Memory B cell (primary cell): ENCODE data around the gene TNFSF13B.
A peak's percentile ranks its signal among the peaks of the same experiment; 100 is the strongest.
"Not testable (repeated sequence)": the region's sequence is repeated elsewhere in the genome, so short reads cannot be mapped to it uniquely, and the experiment has no call there.

Experiments
- ATAC-seq: fragments of 150-1000 bp; cut with Tn5 transposase; 2 replicates; pipeline ENCODE4 v1.10.0; 2021; ENCODE audit warnings: low read depth, mild to moderate bottlenecking, moderate library complexity
- DNase-seq, 2 donors: peaks; one replicate each; pipeline ENCODE4 v3.0.0; 2022; ENCODE audit warnings: low spot score in 2 of 2
- H3K27ac Mint-ChIP-seq: one replicate; pipeline ENCODE4 v1.8.0; 2022; ENCODE audit warnings: mild to moderate bottlenecking, moderate library complexity, mixed read lengths
- H3K27me3 Mint-ChIP-seq: one replicate; pipeline ENCODE4 v1.8.0; 2022; ENCODE audit warnings: mixed read lengths
- H3K36me3 Mint-ChIP-seq: one replicate; pipeline ENCODE4 v1.8.0; 2022; ENCODE audit warnings: mild to moderate bottlenecking, mixed read lengths
- H3K4me1 Mint-ChIP-seq: one replicate; pipeline ENCODE4 v1.8.0; 2022; ENCODE audit warnings: mixed read lengths
- H3K4me3 Mint-ChIP-seq: one replicate; pipeline ENCODE4 v1.8.0; 2022; ENCODE audit warnings: mild to moderate bottlenecking, moderate library complexity, mixed read lengths
- H3K9me3 Mint-ChIP-seq: one replicate; pipeline ENCODE4 v1.8.0; 2022; ENCODE audit warnings: mixed read lengths

TNFSF13B gene, protein sequence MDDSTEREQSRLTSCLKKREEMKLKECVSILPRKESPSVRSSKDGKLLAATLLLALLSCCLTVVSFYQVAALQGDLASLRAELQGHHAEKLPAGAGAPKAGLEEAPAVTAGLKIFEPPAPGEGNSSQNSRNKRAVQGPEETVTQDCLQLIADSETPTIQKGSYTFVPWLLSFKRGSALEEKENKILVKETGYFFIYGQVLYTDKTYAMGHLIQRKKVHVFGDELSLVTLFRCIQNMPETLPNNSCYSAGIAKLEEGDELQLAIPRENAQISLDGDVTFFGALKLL

GRCh38 chr13:108269601-108270328 is at the start of gene TNFSF13B:
Gene TNFSF13B (plus strand): TSS chr13:108269718. CDS start chr13:108269896, 178 bp downstream.
- Mint-ChIP-seq H3K36me3 (no peaks in the 10 kb centered on the region), H3K4me1 (peaks cover 28% of the 10 kb centered on the region), H3K27ac (peak within 1 kb of the TSS; percentile 88), H3K9me3 (no peaks in the 10 kb centered on the region), H3K27me3 (no peaks in the 10 kb centered on the region), H3K4me3 (peak within 1 kb of the TSS; percentile 89)
- ATAC-seq (peak; percentile 77), DNase-seq (peak; percentile 8 to 22)

GRCh38 chr13:108220041-108220440 is 49.5 kb upstream of the TNFSF13B start:
- DNase-seq (no peak), ATAC-seq (no peak)
- peak overlapping the region; percentile 18 for H3K4me3 Mint-ChIP-seq
- peaks cover 23% of the 10 kb centered on the region for H3K4me1 Mint-ChIP-seq
- H3K27ac Mint-ChIP-seq = peak overlapping the region; percentile 97
- no peaks in the 10 kb centered on the region for H3K27me3 Mint-ChIP-seq
- H3K9me3 Mint-ChIP-seq = no peaks in the 10 kb centered on the region
- H3K36me3 Mint-ChIP-seq = no peaks in the 10 kb centered on the region

DNA sequence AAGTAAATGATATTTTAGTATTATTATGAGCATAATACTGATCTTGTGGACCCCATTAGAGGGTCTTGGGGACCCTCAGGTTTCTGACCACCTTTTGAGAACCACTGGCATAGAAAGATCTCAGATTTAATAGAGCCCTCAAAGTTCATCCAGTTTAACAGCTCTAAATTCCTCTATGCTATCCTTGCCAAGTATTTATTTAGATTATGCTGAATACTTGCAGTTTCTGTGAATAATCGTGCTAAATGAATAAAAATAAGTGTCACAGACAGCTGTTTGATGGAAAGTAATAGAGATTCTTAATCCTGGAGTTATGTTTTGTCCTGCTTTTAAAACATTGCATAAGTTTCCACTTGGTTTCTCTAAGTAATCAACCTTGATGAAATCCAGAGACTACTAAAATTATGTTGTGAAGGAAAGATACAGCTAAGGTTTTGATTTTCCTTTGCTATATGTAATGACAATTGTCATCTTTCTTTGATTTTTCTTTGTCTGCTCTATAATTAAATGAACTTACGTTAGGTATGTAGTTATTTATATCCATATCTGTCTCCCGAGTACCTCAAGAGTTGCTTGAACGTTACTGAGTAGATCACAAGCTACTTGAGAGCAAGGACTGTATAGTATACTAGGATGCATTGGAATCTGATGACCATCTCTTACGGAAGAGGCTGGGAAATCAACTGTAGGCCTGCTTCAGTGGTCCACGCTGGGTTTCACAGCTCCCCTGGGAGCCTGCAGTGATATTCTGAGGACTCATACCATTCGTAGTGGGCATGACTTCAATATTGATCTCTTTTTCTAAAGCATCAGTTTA is 45.6 kb upstream of the TNFSF13B start:
- Mint-ChIP-seq H3K4me3 (no peak overlapping the region), H3K36me3 (no peaks in the 10 kb centered on the region), H3K9me3 (no peaks in the 10 kb centered on the region), H3K27ac (no peak overlapping the region), H3K4me1 (peaks cover 38% of the 10 kb centered on the region), H3K27me3 (no peaks in the 10 kb centered on the region)
- DNase-seq (no peak), ATAC-seq (no peak)

DNA sequence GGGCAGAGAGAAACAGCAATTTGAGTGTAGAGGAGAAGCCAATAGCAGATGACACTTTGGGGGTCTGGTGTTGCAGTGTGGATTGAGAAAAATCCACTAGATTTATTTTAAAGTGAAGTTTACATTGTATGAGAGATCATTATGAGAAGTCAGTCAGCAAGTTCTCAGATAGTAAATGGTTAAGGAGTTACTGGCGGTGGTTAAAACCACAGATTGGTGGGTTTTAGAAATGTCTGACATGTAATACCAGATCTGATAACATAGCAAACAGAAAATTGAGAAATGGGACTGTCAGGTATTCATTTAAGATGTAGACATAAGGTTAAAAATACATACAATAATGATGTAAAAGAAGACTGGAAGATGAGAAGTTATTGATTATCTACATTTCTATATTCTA is 44.1 kb upstream of the TNFSF13B start:
- Mint-ChIP-seq H3K27ac (peak overlapping the region; percentile 8), H3K9me3 (no peaks in the 10 kb centered on the region), H3K27me3 (no peaks in the 10 kb centered on the region), H3K36me3 (peaks cover 12% of the 10 kb centered on the region), H3K4me3 (no peak overlapping the region), H3K4me1 (peaks cover 35% of the 10 kb centered on the region)
- DNase-seq (no peak), ATAC-seq (no peak)

DNA sequence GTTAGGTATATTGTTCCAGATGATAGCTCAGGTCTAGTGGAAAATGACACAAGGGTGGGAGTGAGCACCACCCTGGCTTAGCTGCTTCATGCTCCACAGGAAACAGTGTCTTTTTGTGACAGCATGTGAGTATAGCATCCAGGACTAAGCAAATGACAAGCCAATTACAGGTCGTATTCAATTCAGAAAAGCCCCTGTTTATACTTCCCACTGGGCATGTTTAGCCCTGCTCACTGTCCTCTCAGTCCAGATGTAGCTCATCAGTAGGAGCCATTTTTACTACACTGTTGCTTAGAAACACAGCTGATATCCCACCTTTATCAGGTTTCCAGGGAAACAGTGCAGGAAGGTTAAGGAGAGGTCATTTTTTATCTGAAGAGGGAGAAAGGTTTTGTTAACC is 43.3 kb upstream of the TNFSF13B start:
- Mint-ChIP-seq H3K36me3 (peaks cover 12% of the 10 kb centered on the region), H3K4me1 (peaks cover 32% of the 10 kb centered on the region), H3K27ac (peak overlapping the region; percentile 8), H3K4me3 (no peak overlapping the region), H3K9me3 (no peaks in the 10 kb centered on the region), H3K27me3 (no peaks in the 10 kb centered on the region)
- no peak for DNase-seq
- ATAC-seq = peak; percentile 37

DNA sequence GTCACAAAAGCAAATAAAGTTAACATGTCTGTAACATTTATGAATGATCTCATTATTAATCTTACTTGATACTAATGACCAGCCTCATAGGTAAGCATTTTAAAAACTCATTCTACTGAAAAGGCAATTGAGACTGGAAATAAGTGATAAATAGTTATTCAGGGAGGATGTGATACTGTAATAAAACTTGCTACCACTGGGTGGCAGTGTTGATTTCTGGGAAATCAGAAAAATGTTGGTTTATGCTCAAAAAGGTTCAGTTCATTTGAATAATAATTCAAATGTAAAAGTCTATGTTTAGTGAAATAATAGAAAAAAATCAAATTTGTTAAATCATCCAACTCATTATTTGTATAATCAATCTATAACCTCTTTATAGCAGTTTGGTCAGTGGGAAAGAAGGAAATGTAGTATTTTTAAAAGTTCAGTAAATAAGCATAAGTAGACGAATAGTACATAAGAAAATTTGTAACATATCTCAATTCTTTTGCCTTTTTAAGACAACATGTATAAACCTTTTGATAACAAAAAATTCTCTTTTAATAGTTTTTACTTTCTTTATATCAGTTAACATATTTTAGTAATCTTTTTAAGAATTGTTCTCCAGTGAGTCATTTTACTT is 41.8 kb upstream of the TNFSF13B start:
- Mint-ChIP-seq H3K4me3 (no peak overlapping the region), H3K9me3 (no peaks in the 10 kb centered on the region), H3K36me3 (peaks cover 12% of the 10 kb centered on the region), H3K4me1 (peaks cover 30% of the 10 kb centered on the region), H3K27ac (no peak overlapping the region), H3K27me3 (no peaks in the 10 kb centered on the region)
- DNase-seq (peak; percentile 27 to 41), ATAC-seq (no peak)

GRCh38 chr13:108230377-108230776 is 39.1 kb upstream of the TNFSF13B start:
- Mint-ChIP-seq H3K4me1 (peaks cover 19% of the 10 kb centered on the region), H3K27ac (no peak overlapping the region)
- no peak for ATAC-seq

DNA sequence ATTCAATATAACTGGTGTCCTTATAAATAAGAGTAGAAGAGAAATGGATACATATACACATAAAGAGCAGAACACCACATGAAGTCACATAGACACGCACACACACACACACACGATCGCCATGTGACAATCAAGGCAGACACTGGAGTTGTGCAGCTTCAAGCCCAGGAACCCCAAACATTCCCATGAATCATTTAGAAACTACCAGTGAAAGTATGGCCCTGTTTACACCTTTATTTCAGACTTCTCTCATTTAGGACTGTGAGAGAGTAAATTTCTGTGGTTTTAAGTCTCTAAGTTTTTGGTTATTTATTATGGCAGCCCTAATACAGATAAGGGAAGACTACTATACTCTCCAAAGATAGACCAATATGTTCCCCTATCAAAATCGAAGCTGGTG is 20.4 kb upstream of the TNFSF13B start:
- no peak for DNase-seq
- Mint-ChIP-seq H3K27ac (no peak overlapping the region), H3K36me3 (peaks cover 9% of the 10 kb centered on the region), H3K4me1 (no peaks in the 10 kb centered on the region), H3K9me3 (peaks cover 21% of the 10 kb centered on the region), H3K27me3 (no peaks in the 10 kb centered on the region), H3K4me3 (no peak overlapping the region)
- ATAC-seq = no peak

More at GRCh38 chr13:108230377-108230776, 39.1 kb upstream of the TNFSF13B start:
- Mint-ChIP-seq H3K27me3 (no peaks in the 10 kb centered on the region), H3K9me3 (no peaks in the 10 kb centered on the region), H3K4me3 (no peak overlapping the region), H3K36me3 (peaks cover 15% of the 10 kb centered on the region)
- no peak for DNase-seq

DNA sequence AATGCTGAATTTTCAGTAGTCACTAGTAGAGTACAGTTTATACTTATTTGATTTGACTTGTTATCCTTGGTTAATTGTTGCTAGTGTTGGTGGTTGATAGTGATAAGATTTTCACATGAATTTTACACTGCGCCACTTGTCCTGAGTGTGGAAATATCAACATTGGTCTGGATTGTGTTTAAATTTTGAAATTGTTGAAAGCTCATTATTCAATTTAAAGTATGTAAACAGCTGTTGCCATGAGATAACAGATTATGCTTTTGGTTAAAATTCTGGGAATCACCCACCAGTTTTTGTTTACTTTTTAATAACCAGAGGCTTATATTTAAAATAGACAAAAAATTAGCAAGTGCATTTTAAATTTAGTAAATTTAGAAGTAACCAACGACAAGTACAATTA is 12.3 kb upstream of the TNFSF13B start:
- Mint-ChIP-seq H3K4me3 (no peak overlapping the region), H3K36me3 (peaks cover 8% of the 10 kb centered on the region), H3K4me1 (no peaks in the 10 kb centered on the region), H3K27me3 (no peaks in the 10 kb centered on the region), H3K9me3 (no peaks in the 10 kb centered on the region), H3K27ac (no peak overlapping the region)
- no peak for ATAC-seq
- DNase-seq = no peak

- Mint-ChIP-seq H3K36me3 (peaks cover 5% of the 10 kb centered on the region), H3K4me3 (no peak overlapping the region), H3K27me3 (no peaks in the 10 kb centered on the region), H3K27ac (no peak overlapping the region), H3K4me1 (peaks cover 12% of the 10 kb centered on the region), H3K9me3 (no peaks in the 10 kb centered on the region)
- DNase-seq (no peak), ATAC-seq (no peak)
These were observed 5.7 kb upstream of the TNFSF13B start for GRCh38 chr13:108263621-108264355.

DNA sequence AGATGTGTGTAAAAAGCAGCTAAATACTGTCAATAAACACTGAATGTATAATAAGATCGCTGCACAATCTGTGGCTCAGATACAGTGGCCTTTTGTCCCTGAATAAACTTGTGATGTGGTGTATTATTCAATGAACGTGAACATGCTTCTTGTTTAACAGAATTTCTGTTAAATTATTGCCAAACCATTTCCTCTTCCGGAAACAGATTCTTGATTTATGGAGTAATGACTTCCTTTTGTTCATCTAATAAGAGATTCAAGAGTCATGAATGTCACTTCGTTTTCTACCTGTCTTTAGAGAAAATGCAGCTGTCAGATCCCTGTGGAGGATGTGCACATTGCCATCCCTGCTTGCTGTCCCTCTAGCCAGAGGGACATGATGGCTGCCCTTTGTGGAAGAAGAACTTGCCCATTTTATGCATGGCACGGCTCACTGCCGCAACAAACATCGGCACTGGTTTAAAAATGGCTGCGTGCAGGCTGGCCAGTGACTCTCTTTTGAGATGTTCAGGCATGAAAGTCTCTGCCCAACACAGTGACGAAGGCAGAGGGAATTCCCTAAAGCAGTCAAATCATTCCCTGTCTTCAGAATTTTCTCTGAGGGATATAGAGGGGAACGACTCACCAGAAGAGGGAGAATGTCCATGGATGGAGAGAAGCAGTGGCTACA is 3.1 kb upstream of the TNFSF13B start:
- no peaks in the 10 kb centered on the region for H3K9me3 Mint-ChIP-seq
- no peak for ATAC-seq

GRCh38 chr13:108267347-108267746 is 2.2 kb upstream of the TNFSF13B start:
- Mint-ChIP-seq H3K36me3 (peaks cover 2% of the 10 kb centered on the region), H3K4me3 (no peak overlapping the region), H3K27ac (peak overlapping the region; percentile 88), H3K9me3 (no peaks in the 10 kb centered on the region), H3K4me1 (peaks cover 28% of the 10 kb centered on the region), H3K27me3 (no peaks in the 10 kb centered on the region)
- DNase-seq = no peak
- no peak for ATAC-seq

More for the DNA sequence above, 3.1 kb upstream of the TNFSF13B start:
- H3K27me3 Mint-ChIP-seq = no peaks in the 10 kb centered on the region
- H3K4me1 Mint-ChIP-seq = peaks cover 28% of the 10 kb centered on the region
- peaks cover 4% of the 10 kb centered on the region for H3K36me3 Mint-ChIP-seq
- peak overlapping the region; percentile 43 for H3K4me3 Mint-ChIP-seq
- no peak for DNase-seq
- H3K27ac Mint-ChIP-seq = peak overlapping the region; percentile 88

GRCh38 chr13:108267855-108268254 is 1.7 kb upstream of the TNFSF13B start:
- H3K36me3 Mint-ChIP-seq, H3K4me3 Mint-ChIP-seq, DNase-seq, H3K9me3 Mint-ChIP-seq, ATAC-seq, H3K27me3 Mint-ChIP-seq: not testable (repeated sequence)
- H3K27ac Mint-ChIP-seq = peak overlapping the region; percentile 88
- peaks cover 28% of the 10 kb centered on the region for H3K4me1 Mint-ChIP-seq
